Parietal lobe (tissue), 1 donor: ENCODE measurements around the gene PMIS2. TPM values are rescaled to one million over a fixed set of nuclear protein-coding genes. Genes with fewer than 3 reads are reported as not detected.

Experiments
- total RNA-seq: library from RNA; depleted of rRNA; stranded (reverse); fragments of >200 nt; gene quantifications from one replicate; pipeline ENCODE4 v1.2.3, GENCODE V29; 2014

The PMIS2 gene
- total RNA-seq = not detected

GRCh38 chr19:35585848-35586247 lies at the start of gene PMIS2:
Gene PMIS2, plus strand, starts transcription at chr19:35586173. Its CDS starts 87 bp downstream, at chr19:35586260.

DNA sequence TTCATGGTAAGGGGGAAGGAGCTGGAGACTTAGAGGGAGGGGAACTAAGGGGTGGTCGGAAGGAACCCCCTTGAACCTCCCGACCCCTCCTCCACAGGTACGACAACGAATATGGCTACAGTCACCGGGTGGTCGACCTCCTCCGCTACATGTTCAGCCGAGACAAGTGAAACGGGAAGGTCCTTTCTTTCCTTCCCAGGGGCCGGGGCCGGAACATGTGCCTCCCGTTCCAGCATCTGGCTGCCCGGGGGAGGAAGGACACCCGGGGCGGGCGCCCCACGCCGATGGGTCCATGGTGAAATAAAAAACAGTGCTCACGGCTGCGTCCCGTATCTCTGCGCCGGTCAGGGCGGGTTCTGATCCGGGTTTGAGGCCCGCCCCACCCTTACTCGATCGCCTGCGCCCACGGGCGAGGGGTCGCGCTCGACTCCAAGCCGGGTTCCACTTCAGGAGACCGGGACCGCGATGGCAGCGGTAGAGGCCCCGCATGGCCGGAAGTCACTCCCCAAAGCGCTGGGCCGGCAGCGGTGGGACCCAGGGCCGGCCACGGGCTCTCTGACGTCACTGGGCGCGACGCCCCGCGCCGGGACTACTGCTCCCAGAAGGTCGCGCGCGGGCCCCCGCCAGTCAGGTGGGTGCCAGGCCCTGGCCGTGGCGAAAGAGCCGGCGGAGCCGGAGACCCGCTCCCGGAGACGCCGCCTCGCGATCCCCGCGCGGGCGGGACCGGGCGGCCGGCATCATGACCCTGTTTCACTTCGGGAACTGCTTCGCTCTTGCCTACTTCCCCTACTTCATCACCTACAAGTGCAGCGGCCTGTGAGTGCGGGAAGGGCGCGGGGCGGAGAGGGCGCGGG lies 40.7 kb upstream of the PMIS2 start, which contains the start of gene TMEM147:
Gene TMEM147 (plus strand): TSS at position 626 of the 854 bp plus-strand sequence. CDS start 114 bp downstream, at position 740.

DNA sequence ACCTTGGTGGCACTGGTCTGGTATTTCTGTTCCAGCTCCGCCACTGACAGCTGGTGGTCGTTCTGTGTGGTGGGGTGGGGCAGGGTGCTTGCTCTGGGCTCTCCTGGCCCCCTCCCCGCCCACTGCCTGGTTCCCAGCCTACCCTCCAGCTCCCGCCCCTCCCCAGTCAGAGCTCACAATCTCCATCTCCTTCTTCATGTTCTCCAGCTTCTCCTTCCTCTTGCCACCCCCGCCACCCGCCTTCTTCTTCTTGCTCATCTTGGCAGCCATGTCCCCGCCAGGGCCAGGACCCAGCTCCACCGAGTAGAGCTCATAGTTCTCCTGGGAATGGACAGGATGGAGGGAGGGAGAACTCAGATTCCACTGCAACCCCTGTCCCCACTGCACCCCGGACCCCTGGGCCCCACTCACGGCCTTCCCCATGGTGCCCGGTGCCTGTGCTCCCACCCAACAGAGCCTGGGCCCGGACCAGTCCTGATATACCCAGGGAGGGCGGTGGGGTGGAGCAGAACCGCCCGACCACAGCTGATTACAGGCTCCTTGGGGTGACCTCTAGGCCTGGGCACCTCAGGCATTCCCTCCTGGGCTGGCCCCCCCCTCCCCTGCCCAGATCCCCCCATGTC lies 22.7 kb upstream of the PMIS2 start, which contains the start of gene ATP4A:
Gene ATP4A (minus strand): TSS at position 452 of the 623 bp plus-strand sequence. CDS start 29 bp downstream, at position 423.

GRCh38 chr19:35612559-35613321 lies 26.8 kb downstream of the PMIS2 start, which contains the start of gene HAUS5:
Gene HAUS5, plus strand, starts transcription at chr19:35612735. Its CDS starts 60 bp downstream, at chr19:35612795.

GRCh38 chr19:35628565-35629331 lies 42.8 kb downstream of the PMIS2 start, which contains the start of gene RBM42:
Gene RBM42, plus strand, starts transcription at chr19:35629036. Its CDS starts 118 bp downstream, at chr19:35629154.

Other genes starting within 250 kb of the PMIS2 start
- gene FFAR1, start 238.3 kb upstream of the PMIS2 start, total RNA-seq = not detected
- gene FFAR3, start 227.7 kb upstream of the PMIS2 start, total RNA-seq = not detected
- gene GPR42, start 215.1 kb upstream of the PMIS2 start, total RNA-seq = not detected
- not detected for gene FFAR2, start 137.9 kb upstream of the PMIS2 start, total RNA-seq
- not detected for gene KRTDAP, start 95.7 kb upstream of the PMIS2 start, total RNA-seq
- not detected for gene DMKN, start 72.5 kb upstream of the PMIS2 start, total RNA-seq
- gene SBSN, start 57.9 kb upstream of the PMIS2 start, total RNA-seq = not detected
- not detected for gene GAPDHS, start 52.7 kb upstream of the PMIS2 start, total RNA-seq
- 39.8 TPM for gene TMEM147, start 40.5 kb upstream of the PMIS2 start, total RNA-seq
- gene ATP4A, start 22.5 kb upstream of the PMIS2 start, total RNA-seq = not detected
- 7.5 TPM for gene HAUS5, start 26.6 kb downstream of the PMIS2 start, total RNA-seq
- 18.8 TPM for gene RBM42, start 42.9 kb downstream of the PMIS2 start, total RNA-seq
- 0.94 TPM for gene ETV2, start 55.6 kb downstream of the PMIS2 start, total RNA-seq
- 115 TPM for gene COX6B1, start 62.1 kb downstream of the PMIS2 start, total RNA-seq
- gene UPK1A, start 80.3 kb downstream of the PMIS2 start, total RNA-seq = not detected
- gene ZBTB32, start 118.4 kb downstream of the PMIS2 start, total RNA-seq = not detected
- 11.6 TPM for gene KMT2B, start 131.8 kb downstream of the PMIS2 start, total RNA-seq
- 0.94 TPM for gene IGFLR1, start 156.3 kb downstream of the PMIS2 start, total RNA-seq
- 5.3 TPM for gene U2AF1L4, start 159.2 kb downstream of the PMIS2 start, total RNA-seq
- gene PSENEN, start 159.5 kb downstream of the PMIS2 start, total RNA-seq = 8.8 TPM
- gene LIN37, start 162.4 kb downstream of the PMIS2 start, total RNA-seq = 16.9 TPM
- not detected for gene HSPB6, start 170.9 kb downstream of the PMIS2 start, total RNA-seq
- 5.9 TPM for gene PROSER3, start 172.0 kb downstream of the PMIS2 start, total RNA-seq
- 123 TPM for gene ARHGAP33, start 189.4 kb downstream of the PMIS2 start, total RNA-seq
- gene PRODH2, start 226.7 kb downstream of the PMIS2 start, total RNA-seq = not detected